Astrocyte (in vitro differentiated cells and primary cell): ENCODE results near the gene APRT. TPM values are rescaled to one million over a fixed set of nuclear protein-coding genes. Genes with fewer than 3 reads are reported as not detected.

Source experiments
- DNase-seq: peaks from one replicate; pipeline ENCODE4 v3.0.0-alpha.2; 2010; ENCODE audit warnings: low read depth
- FAIRE-seq: peaks from 2 replicates; lab custom pipeline; 2011; peaks lifted over from hg19 to GRCh38; lab: Jason Lieb, UNC
- H2AFZ ChIP-seq: 2 replicates; pipeline ENCODE4 v1.6.0; 2012; ENCODE audit warnings: low read depth, low read length, inconsistent platforms
- H3K27ac ChIP-seq: 2 replicates; pipeline ENCODE4 v1.5.1; 2011; ENCODE audit warnings: low read depth, low read length, inconsistent platforms
- H3K27me3 ChIP-seq: 2 replicates; pipeline ENCODE4 v1.6.0; 2011; ENCODE audit warnings: low read length, inconsistent platforms; ENCODE audit not compliant: insufficient read depth
- H3K36me3 ChIP-seq: 2 replicates; pipeline ENCODE4 v1.5.1; 2011; ENCODE audit warnings: low read length, inconsistent platforms; ENCODE audit not compliant: insufficient read depth
- H3K4me1 ChIP-seq: 2 replicates; pipeline ENCODE4 v1.5.1; 2011; ENCODE audit warnings: low read length, inconsistent platforms; ENCODE audit not compliant: insufficient read depth
- H3K4me2 ChIP-seq: 2 replicates; pipeline ENCODE4 v1.6.0; 2012; ENCODE audit warnings: low read length, inconsistent platforms
- H3K4me3 ChIP-seq: 2 replicates; pipeline ENCODE4 v1.5.1; 2011; ENCODE audit warnings: low read depth, mild to moderate bottlenecking, low read length, inconsistent platforms; ENCODE audit not compliant: insufficient read depth
- H3K79me2 ChIP-seq: 2 replicates; pipeline ENCODE4 v1.6.0; 2012; ENCODE audit warnings: mild to moderate bottlenecking, low read length, inconsistent platforms; ENCODE audit not compliant: insufficient read depth
- H3K9ac ChIP-seq: 2 replicates; pipeline ENCODE4 v1.6.0; 2012; ENCODE audit warnings: mild to moderate bottlenecking, low read length, inconsistent platforms
- H3K9me3 ChIP-seq: 2 replicates; pipeline ENCODE4 v1.5.1; 2012; ENCODE audit warnings: low read depth, mild to moderate bottlenecking, low read length, inconsistent platforms; ENCODE audit not compliant: insufficient read depth
- H4K20me1 ChIP-seq: 2 replicates; pipeline ENCODE4 v1.6.0; 2012; ENCODE audit warnings: low read length, inconsistent platforms; ENCODE audit not compliant: insufficient read depth
- H3K27ac Mint-ChIP-seq: one replicate; pipeline ENCODE4 v1.8.0; 2021; ENCODE audit warnings: mild to moderate bottlenecking, mixed read lengths; ENCODE audit not compliant: unreplicated experiment
- H3K27me3 Mint-ChIP-seq: one replicate; pipeline ENCODE4 v1.8.0; 2021; ENCODE audit warnings: low read depth, mixed read lengths; ENCODE audit not compliant: unreplicated experiment
- H3K36me3 Mint-ChIP-seq: one replicate; pipeline ENCODE4 v1.8.0; 2021; ENCODE audit warnings: low read depth, mixed read lengths; ENCODE audit not compliant: unreplicated experiment
- H3K4me1 Mint-ChIP-seq: one replicate; pipeline ENCODE4 v1.8.0; 2021; ENCODE audit warnings: low read depth, mixed read lengths; ENCODE audit not compliant: unreplicated experiment
- H3K4me3 Mint-ChIP-seq: one replicate; pipeline ENCODE4 v1.8.0; 2021; ENCODE audit warnings: mild to moderate bottlenecking, moderate library complexity, mixed read lengths; ENCODE audit not compliant: unreplicated experiment
- H3K9me3 Mint-ChIP-seq: one replicate; pipeline ENCODE4 v1.8.0; 2021; ENCODE audit warnings: mild to moderate bottlenecking, mixed read lengths; ENCODE audit not compliant: unreplicated experiment
- CTCF ChIP-seq: IDR thresholded peaks from 2 replicates; pipeline ENCODE4 v1.5.1; 2011; ENCODE audit warnings: low read depth, mild to moderate bottlenecking, inconsistent platforms, low read length, moderate library complexity; ENCODE audit not compliant: insufficient read depth
- EZH2 ChIP-seq: IDR thresholded peaks from 2 replicates; pipeline ENCODE4 v1.6.1; 2012; ENCODE audit warnings: mild to moderate bottlenecking, low read length, inconsistent platforms; ENCODE audit not compliant: insufficient read depth
- total RNA-seq: library from RNA; stranded (reverse); gene quantifications from 2 replicates; pipeline ENCODE4 v1.2.1, GENCODE V29; 2021

APRT gene
- total RNA-seq, 1 donor from 2014 or later: 132 TPM

DNA sequence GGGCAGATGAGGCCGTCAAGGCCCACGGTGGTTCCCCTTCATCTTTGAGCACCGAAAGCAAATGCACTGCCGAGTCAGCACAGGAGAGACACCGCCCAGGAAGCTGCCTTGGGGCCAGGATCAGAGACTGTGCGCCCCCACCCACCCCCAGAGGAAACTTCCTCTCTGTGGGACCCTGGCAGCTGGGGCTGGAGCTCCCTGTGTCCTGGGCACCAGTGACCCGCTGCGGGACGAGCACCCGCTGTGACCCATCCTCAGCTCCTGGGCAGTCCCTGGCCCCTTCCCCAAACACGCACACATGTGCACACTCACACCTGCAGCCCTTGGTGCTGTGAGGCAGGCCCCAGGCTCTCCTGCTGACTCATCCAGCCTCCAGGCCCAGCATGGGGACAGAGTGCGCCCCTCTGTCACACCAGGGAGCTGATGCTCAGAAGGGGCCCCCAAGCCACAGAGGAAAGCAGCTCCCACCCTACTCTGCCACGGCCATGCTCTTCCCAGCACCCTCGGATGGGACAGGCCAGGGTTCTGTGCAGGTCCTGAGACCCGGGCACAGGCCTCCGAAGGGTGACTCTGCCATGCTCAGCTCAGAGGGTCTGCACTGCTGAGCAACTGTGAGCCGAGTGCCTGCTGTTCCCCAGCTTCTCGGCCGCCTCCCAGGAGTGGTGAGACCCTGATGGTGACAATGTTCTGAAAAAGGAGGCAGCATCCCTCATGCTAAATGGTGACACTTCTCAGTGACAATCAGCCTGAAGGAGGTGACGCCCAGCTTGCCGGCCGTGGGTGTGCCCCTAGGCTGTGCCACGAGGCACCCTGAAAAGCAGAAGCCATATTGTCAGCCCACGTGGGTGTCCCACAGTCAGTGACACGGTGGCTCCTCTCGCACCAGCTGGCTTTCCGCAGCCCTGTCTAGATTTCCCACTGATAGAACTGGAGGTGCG lies 30.3 kb downstream of the APRT start:
- H3K9me3 ChIP-seq: no peaks in the 10 kb centered on the region
- Mint-ChIP-seq H3K4me3 (peak overlapping the region; percentile 83), H3K9me3 (no peaks in the 10 kb centered on the region), H3K36me3 (no peaks in the 10 kb centered on the region), H3K4me1 (peaks cover 42% of the 10 kb centered on the region), H3K27me3 (no peaks in the 10 kb centered on the region), H3K27ac (peak overlapping the region; percentile 86)
- no peak for FAIRE-seq
- H3K27ac ChIP-seq: peak overlapping the region; percentile 50
- no peaks in the 10 kb centered on the region for H3K27me3 ChIP-seq
- DNase-seq: no peak
- no peak overlapping the region for H2AFZ ChIP-seq
- peaks cover 83% of the 10 kb centered on the region for H3K79me2 ChIP-seq
- H3K9ac ChIP-seq: peak overlapping the region; percentile 93
- no peak overlapping the region for H3K4me3 ChIP-seq
- peaks cover 53% of the 10 kb centered on the region for H3K4me1 ChIP-seq
- H4K20me1 ChIP-seq: peaks cover 77% of the 10 kb centered on the region
- H3K4me2 ChIP-seq: peak overlapping the region; percentile 93
- no peaks in the 10 kb centered on the region for H3K36me3 ChIP-seq
- no peak for TF ChIP-seq EZH2
- TF ChIP-seq CTCF: no peak

DNA sequence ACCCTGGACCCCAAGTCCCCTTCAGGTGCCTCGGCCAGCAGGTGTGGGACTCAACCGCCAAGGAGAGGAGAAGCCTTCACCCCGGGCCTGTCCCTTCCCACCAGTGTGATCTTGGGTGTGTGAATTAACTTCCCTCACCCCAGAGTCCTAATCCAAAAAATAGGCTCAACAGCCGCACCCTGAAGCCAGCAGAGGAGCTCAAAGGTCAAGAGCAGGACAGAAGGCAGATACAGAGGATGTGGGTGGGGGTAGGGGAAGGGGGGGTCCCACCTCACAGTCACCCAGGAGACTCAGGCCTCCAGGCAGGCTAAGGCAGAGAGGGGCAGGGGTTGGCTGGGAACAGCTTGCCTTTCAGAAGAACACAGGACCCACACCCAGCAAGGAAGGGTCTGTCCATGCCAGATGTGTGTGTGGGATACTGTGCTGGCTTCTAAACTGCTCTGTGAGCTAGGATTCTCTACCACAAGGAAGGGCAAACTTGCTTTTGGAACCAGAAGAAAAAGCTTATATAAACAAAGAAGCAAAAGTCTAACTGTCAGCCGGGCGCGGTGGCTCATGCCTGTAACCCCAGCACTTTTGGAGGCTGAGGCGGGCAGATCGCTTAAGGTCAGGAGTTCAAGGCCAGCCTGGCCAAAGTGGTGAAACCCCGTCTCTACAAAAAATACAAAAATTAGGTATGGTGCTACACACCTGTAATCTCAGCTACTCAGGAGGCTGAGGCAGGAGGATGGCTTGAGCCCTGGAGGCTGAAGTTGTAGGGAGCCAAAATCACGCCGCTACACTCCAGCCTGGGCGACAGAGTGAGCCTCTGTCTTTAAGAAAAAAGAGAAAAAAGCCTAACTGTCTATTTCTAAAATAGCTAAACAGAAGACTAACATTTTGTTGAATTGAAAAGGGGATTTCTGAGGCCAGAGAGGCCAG lies 31.3 kb downstream of the APRT start:
- Histone ChIP-seq H3K4me2 (peak overlapping the region; percentile 93), H3K36me3 (no peaks in the 10 kb centered on the region), H4K20me1 (peaks cover 87% of the 10 kb centered on the region), H3K4me1 (peaks cover 49% of the 10 kb centered on the region), H2AFZ (no peak overlapping the region), H3K4me3 (no peak overlapping the region), H3K9ac (no peak overlapping the region), H3K9me3 (no peaks in the 10 kb centered on the region), H3K27me3 (no peaks in the 10 kb centered on the region), H3K27ac (no peak overlapping the region), H3K79me2 (peaks cover 93% of the 10 kb centered on the region)
- no peak for FAIRE-seq
- peak overlapping the region; percentile 67 for H3K4me3 Mint-ChIP-seq
- H3K27ac Mint-ChIP-seq: peak overlapping the region; percentile 41
- H3K36me3 Mint-ChIP-seq: no peaks in the 10 kb centered on the region
- no peaks in the 10 kb centered on the region for H3K27me3 Mint-ChIP-seq
- TF ChIP-seq EZH2 (no peak), CTCF (no peak)
- no peaks in the 10 kb centered on the region for H3K9me3 Mint-ChIP-seq
- peaks cover 47% of the 10 kb centered on the region for H3K4me1 Mint-ChIP-seq
- no peak for DNase-seq
